Smooth muscle cell (in vitro differentiated cells): Measurements from ENCODE around the gene STRN4. TPM values are rescaled to one million over a fixed set of nuclear protein-coding genes. Genes with fewer than 3 reads are reported as not detected.

Source experiments
- DNase-seq: peaks from one replicate; lab custom pipeline; 2025; ENCODE audit not compliant: unreplicated experiment; lab: John Stamatoyannopoulos, UW
- H2AFZ ChIP-seq: fragments of 200-600 bp; sonication (generic); 2 replicates; pipeline ENCODE4 v1.6.0; 2016; ENCODE audit warnings: antibody characterized with exemption, low read depth, mild to moderate bottlenecking
- H3F3A ChIP-seq: fragments of 200-600 bp; sonication (generic); 2 replicates; pipeline ENCODE4 v1.6.0; 2017; ENCODE audit warnings: antibody characterized with exemption, low read depth
- H3K27ac ChIP-seq: fragments of 200-600 bp; sonication (generic); 2 replicates; pipeline ENCODE4 v1.5.1; 2016; ENCODE audit warnings: low read depth, mild to moderate bottlenecking
- H3K27me3 ChIP-seq: fragments of 200-600 bp; sonication (generic); 2 replicates; pipeline ENCODE4 v1.6.1; 2016; ENCODE audit warnings: low read depth, mild to moderate bottlenecking
- H3K36me3 ChIP-seq: fragments of 200-600 bp; sonication (generic); 2 replicates; pipeline ENCODE4 v1.5.1; 2016; ENCODE audit warnings: low read depth
- H3K4me1 ChIP-seq: fragments of 200-600 bp; sonication (generic); 2 replicates; pipeline ENCODE4 v1.5.1; 2016; ENCODE audit warnings: low read depth
- H3K4me2 ChIP-seq: fragments of 200-600 bp; sonication (generic); 2 replicates; pipeline ENCODE4 v1.6.0; 2016; ENCODE audit warnings: mild to moderate bottlenecking
- H3K4me3 ChIP-seq: fragments of 200-600 bp; sonication (generic); 2 replicates; pipeline ENCODE4 v1.5.1; 2016; ENCODE audit warnings: mild to moderate bottlenecking
- H3K79me2 ChIP-seq: fragments of 200-600 bp; sonication (generic); 2 replicates; pipeline ENCODE4 v1.6.0; 2016; ENCODE audit warnings: low read depth, mild to moderate bottlenecking
- H3K9ac ChIP-seq: fragments of 200-600 bp; sonication (generic); 2 replicates; pipeline ENCODE4 v1.6.0; 2016; ENCODE audit warnings: low read depth
- H3K9me3 ChIP-seq: fragments of 200-600 bp; sonication (generic); replicated peaks from 2 replicates; pipeline ENCODE4 v1.5.1; 2016; ENCODE audit warnings: low read depth
- H4K20me1 ChIP-seq: fragments of 200-600 bp; sonication (generic); 2 replicates; pipeline ENCODE4 v1.6.0; 2016; ENCODE audit warnings: low read depth
- WGBS: methylation state at CpG from one replicate; pipeline ENCODE4 v1.1.7; 2016; ENCODE audit warnings: low lambda C conversion rate; 5-methylcytosine and 5-hydroxymethylcytosine counted together
- polyA plus RNA-seq: library from polyadenylated mRNA; unstranded; fragments of >200 nt; fragmentation: Nextera tagmentation; extraction: Ambion mirVana; gene quantifications from 2 replicates; pipeline ENCODE4 v1.2.1, GENCODE V29; 2016
- total RNA-seq: library from RNA; depleted of rRNA; stranded (reverse); fragments of >200 nt; gene quantifications from 2 replicates; pipeline ENCODE4 v1.2.3, GENCODE V29; 2014
- TF ChIP-seq, protein P1 (sequence below): fragments of 200-600 bp; sonication (generic); IDR thresholded peaks from 2 replicates; pipeline ENCODE4 v1.5.1; 2017; ENCODE audit warnings: borderline replicate concordance, mild to moderate bottlenecking, antibody characterized with exemption; ENCODE audit not compliant: insufficient read depth, poor library complexity, severe bottlenecking

Gene STRN4
- total and polyA plus RNA-seq, 2 experiments from 2014 or later, result 47.1 to 69.1 TPM

DNA sequence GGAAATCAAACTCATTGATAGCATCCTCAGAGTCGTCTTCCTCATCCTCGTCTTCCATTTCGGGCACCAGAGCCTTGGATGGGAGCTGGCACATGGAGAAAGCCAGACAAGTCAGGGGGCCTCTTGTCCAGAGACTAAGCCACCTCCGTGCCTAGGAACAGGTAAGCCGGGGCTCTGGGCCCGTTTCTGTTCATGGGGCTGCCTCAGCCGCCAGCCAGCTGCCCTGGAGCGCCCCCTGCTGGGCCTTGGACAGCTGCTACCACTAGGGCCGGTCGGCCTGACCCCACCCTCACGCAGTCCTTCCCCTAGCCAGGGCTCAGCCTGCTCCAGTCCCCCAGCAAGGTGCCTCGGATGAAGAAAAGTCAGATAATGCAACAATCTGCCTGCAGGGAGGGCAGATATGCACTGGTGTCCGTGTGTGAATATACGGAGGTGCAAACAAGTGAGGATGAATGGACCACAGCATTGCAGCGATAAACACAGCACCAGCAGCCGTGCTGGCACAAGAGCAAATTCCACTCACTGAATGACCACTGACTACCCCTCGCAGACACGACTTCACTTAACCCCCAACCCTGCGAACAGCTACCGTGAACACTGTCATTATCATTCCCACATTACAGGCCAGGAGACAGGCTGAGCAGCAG, 17.4 kb downstream of the STRN4 start:
- Histone ChIP-seq H3K27me3 (no peaks in the 10 kb centered on the region), H3K9me3 (no peaks in the 10 kb centered on the region), H3K9ac (no peak overlapping the region), H3K79me2 (peaks cover 4% of the 10 kb centered on the region), H3F3A (peaks cover 4% of the 10 kb centered on the region), H4K20me1 (peaks cover 82% of the 10 kb centered on the region), H3K4me1 (no peaks in the 10 kb centered on the region), H3K4me2 (no peak overlapping the region), H3K4me3 (no peak overlapping the region), H2AFZ (no peak overlapping the region), H3K27ac (no peak overlapping the region), H3K36me3 (no peaks in the 10 kb centered on the region)
- TF ChIP-seq, protein P1, sequence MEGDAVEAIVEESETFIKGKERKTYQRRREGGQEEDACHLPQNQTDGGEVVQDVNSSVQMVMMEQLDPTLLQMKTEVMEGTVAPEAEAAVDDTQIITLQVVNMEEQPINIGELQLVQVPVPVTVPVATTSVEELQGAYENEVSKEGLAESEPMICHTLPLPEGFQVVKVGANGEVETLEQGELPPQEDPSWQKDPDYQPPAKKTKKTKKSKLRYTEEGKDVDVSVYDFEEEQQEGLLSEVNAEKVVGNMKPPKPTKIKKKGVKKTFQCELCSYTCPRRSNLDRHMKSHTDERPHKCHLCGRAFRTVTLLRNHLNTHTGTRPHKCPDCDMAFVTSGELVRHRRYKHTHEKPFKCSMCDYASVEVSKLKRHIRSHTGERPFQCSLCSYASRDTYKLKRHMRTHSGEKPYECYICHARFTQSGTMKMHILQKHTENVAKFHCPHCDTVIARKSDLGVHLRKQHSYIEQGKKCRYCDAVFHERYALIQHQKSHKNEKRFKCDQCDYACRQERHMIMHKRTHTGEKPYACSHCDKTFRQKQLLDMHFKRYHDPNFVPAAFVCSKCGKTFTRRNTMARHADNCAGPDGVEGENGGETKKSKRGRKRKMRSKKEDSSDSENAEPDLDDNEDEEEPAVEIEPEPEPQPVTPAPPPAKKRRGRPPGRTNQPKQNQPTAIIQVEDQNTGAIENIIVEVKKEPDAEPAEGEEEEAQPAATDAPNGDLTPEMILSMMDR, result peak; percentile 91
- DNase-seq, result peak; percentile 10
- 63% methylated on average over 20 of the region's 20 CpGs for WGBS

DNA sequence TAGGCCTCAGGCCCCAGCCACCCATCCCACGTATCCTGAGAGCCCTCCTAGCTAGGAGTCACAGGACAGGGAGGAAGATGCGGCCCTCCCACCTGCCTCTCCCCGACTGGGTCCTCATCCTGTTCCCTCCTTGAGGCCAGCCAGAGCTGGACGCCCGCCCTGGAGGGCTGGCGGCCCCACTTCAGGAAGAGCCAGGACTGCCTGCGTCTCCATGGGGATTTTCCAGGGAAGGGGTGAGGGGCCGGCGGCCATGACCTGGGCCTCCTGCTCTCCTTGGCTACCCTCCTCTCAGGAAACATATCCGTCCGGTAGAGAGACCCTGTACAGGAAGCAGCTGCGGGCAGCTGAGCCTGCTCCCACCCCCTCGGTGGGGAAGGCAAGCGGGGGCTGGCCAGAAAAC, 18.0 kb downstream of the STRN4 start:
- no peaks in the 10 kb centered on the region for H3K9me3 ChIP-seq
- DNase-seq, result no peak
- H3K27me3 ChIP-seq, result no peaks in the 10 kb centered on the region
- H3K79me2 ChIP-seq, result no peaks in the 10 kb centered on the region
- WGBS, result 94% methylated on average over 14 of the region's 14 CpGs
- TF ChIP-seq, protein P1, result no peak
- H3F3A ChIP-seq, result no peaks in the 10 kb centered on the region
- H3K27ac ChIP-seq, result no peak overlapping the region
- H3K36me3 ChIP-seq, result no peaks in the 10 kb centered on the region
- H4K20me1 ChIP-seq, result peaks cover 80% of the 10 kb centered on the region
- H3K9ac ChIP-seq, result no peak overlapping the region
- no peak overlapping the region for H2AFZ ChIP-seq
- no peaks in the 10 kb centered on the region for H3K4me1 ChIP-seq
- H3K4me3 ChIP-seq, result no peak overlapping the region
- no peak overlapping the region for H3K4me2 ChIP-seq

DNA sequence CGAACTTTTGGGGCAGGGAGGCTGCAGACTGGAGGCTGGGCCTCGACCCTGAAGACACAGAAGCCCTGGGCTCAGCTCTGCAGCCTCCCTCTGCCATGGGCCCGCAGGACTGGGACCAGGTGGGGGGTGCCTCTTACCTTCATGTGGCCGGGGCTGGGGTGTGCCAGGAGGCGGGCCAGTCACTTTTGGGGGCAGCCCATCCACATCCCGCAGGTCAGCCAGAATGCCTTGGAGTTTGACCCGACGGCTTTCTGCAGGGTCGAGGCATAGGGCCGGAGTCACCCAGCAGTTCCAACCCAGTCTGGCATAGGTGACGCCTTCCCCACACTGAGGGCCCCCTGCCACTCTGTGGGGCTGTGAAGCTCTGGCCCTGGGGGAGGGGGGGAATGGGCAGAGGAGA, 18.5 kb downstream of the STRN4 start:
- Histone ChIP-seq H3K4me1 (no peaks in the 10 kb centered on the region), H3K4me2 (no peak overlapping the region), H4K20me1 (peaks cover 78% of the 10 kb centered on the region), H3K79me2 (no peaks in the 10 kb centered on the region), H3F3A (no peaks in the 10 kb centered on the region), H3K36me3 (no peaks in the 10 kb centered on the region), H3K9me3 (no peaks in the 10 kb centered on the region), H2AFZ (no peak overlapping the region), H3K4me3 (no peak overlapping the region), H3K27me3 (no peaks in the 10 kb centered on the region), H3K9ac (no peak overlapping the region), H3K27ac (no peak overlapping the region)
- no peak for DNase-seq
- TF ChIP-seq, protein P1, result no peak
- 98% methylated on average over 11 of the region's 11 CpGs for WGBS

DNA sequence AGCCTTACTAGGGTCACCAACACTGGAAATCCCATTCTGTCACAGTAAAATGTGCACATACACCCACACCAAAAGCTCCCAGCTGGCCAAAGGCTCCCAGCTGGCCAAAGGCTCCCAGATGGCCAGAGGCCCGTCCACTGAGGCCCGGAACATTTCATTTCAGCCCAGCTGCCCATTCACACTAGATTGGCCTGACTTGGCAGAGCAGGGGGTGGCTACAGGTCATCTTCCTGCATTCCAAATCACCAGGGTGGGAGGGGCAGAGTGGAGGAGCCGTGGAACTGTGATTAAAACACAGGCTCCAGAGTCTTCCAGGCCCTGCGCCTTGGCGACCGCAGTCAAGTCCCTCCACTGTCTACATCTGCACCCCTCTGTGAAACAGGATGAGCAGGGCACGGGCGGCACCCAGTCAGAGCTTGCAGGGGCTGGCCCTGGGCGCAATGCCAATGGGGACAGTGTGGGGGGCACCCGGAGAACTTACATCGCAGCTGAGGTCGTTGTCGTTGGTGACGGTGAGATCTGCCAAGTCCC, 19.2 kb downstream of the STRN4 start:
- H3K36me3 ChIP-seq, result no peaks in the 10 kb centered on the region
- H3K9me3 ChIP-seq, result no peaks in the 10 kb centered on the region
- H3K9ac ChIP-seq, result no peak overlapping the region
- DNase-seq, result no peak
- TF ChIP-seq, protein P1, result no peak
- H3K4me1 ChIP-seq, result no peaks in the 10 kb centered on the region
- no peak overlapping the region for H3K4me3 ChIP-seq
- no peaks in the 10 kb centered on the region for H3K27me3 ChIP-seq
- peaks cover 71% of the 10 kb centered on the region for H4K20me1 ChIP-seq
- H3K4me2 ChIP-seq, result no peak overlapping the region
- H3K79me2 ChIP-seq, result no peaks in the 10 kb centered on the region
- H3F3A ChIP-seq, result no peaks in the 10 kb centered on the region
- no peak overlapping the region for H2AFZ ChIP-seq
- H3K27ac ChIP-seq, result no peak overlapping the region
- WGBS, result 93% methylated on average over 14 of the region's 14 CpGs
